HG02852 (cell line): ENCODE data around the gene CCDC30.

Experiments used
- ATAC-seq: cut with Tn5 transposase; IDR thresholded peaks from one replicate; pipeline ENCODE4 v1.9.1; 2021; ENCODE audit warnings: mild to moderate bottlenecking, moderate library complexity; ENCODE audit not compliant: unreplicated experiment

CCDC30 gene

GRCh38 chr1:42684139-42684538, 221.1 kb downstream of the CCDC30 start:
- ATAC-seq: no peak

- ATAC-seq: no peak
Observed at GRCh38 chr1:42686418-42686817, 223.3 kb downstream of the CCDC30 start.

GRCh38 chr1:42689912-42690311, 226.8 kb downstream of the CCDC30 start:
- ATAC-seq: no peak

- no peak for ATAC-seq
Observed at GRCh38 chr1:42690477-42691156, 227.5 kb downstream of the CCDC30 start.

GRCh38 chr1:42691157-42691498, 228.0 kb downstream of the CCDC30 start:
- ATAC-seq: no peak

- ATAC-seq: no peak
Observed at GRCh38 chr1:42692461-42692860, 229.4 kb downstream of the CCDC30 start.

GRCh38 chr1:42692911-42693310, 229.8 kb downstream of the CCDC30 start:
- ATAC-seq: no peak

GRCh38 chr1:42698081-42698813, 235.2 kb downstream of the CCDC30 start:
- no peak for ATAC-seq

- no peak for ATAC-seq
Observed at GRCh38 chr1:42700006-42700405, 236.9 kb downstream of the CCDC30 start.

- ATAC-seq: no peak
Observed at GRCh38 chr1:42703888-42704464, 240.9 kb downstream of the CCDC30 start.
